Measurements from ENCODE around the gene FAM13A. TPM values are rescaled to one million over a fixed set of nuclear protein-coding genes. Genes with fewer than 3 reads are reported as not detected.

The FAM13A gene
- total and polyA plus RNA-seq, 10 of the 15 experiments (the other 5 are each of a cell fraction or from before 2014, with no cell fraction given): 0.05 to 1.8 (median 0.27) TPM; not detected in 1

DNA sequence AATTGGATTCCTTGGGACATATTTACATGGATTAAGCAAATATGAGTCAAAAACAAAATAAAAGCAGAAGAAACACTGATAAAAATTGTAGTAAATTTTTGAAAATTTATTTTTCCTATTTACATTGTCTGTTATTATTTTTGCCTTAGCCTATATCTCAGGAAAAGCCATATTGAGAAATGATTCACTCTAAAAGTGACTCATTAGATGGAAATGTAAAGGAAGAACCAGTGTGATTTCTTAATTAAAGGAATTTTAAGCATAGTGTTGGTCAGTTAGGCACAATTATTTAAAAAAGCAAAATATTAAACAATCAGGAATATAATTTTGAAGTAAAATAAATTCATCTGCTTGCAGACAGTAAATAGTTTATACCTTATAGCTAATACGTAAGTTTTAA, 191.9 kb downstream of the FAM13A start:
- H3K27me3 ChIP-seq (replicated peaks in 1 of 2; ENCODE audit: control insufficient read depth in 2 of 2, insufficient read depth in 2 of 2, low read length in 1 of 2): no peaks in the 10 kb centered on the region
- CTCF ChIA-PET: interaction anchor here (0.6 to 1.6 kb wide), 3 partner anchors 16 to 170 kb away, joined by 3 to 6 read pairs (median 4); no protein-coding TSS in a partner anchor
- WGBS (ENCODE audit: insufficient coverage, insufficient replicate concordance, low lambda C conversion rate, missing lambda C conversion rate): 96% methylated on average over 1 of the region's 1 CpG
- TF ChIP-seq SMAD5 (IDR thresholded peaks at IDR 0.05; ENCODE audit: low read depth) (no peak), STAT1 (conservative IDR thresholded peaks at IDR 0.05) (no peak), ZBED1 (IDR thresholded peaks at IDR 0.05; ENCODE audit: borderline replicate concordance) (no peak), PAX8 (IDR thresholded peaks at IDR 0.05) (no peak)
- TF ChIP-seq, protein P1, sequence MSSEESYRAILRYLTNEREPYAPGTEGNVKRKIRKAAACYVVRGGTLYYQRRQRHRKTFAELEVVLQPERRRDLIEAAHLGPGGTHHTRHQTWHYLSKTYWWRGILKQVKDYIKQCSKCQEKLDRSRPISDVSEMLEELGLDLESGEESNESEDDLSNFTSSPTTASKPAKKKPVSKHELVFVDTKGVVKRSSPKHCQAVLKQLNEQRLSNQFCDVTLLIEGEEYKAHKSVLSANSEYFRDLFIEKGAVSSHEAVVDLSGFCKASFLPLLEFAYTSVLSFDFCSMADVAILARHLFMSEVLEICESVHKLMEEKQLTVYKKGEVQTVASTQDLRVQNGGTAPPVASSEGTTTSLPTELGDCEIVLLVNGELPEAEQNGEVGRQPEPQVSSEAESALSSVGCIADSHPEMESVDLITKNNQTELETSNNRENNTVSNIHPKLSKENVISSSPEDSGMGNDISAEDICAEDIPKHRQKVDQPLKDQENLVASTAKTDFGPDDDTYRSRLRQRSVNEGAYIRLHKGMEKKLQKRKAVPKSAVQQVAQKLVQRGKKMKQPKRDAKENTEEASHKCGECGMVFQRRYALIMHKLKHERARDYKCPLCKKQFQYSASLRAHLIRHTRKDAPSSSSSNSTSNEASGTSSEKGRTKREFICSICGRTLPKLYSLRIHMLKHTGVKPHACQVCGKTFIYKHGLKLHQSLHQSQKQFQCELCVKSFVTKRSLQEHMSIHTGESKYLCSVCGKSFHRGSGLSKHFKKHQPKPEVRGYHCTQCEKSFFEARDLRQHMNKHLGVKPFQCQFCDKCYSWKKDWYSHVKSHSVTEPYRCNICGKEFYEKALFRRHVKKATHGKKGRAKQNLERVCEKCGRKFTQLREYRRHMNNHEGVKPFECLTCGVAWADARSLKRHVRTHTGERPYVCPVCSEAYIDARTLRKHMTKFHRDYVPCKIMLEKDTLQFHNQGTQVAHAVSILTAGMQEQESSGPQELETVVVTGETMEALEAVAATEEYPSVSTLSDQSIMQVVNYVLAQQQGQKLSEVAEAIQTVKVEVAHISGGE (CRISPR knock-in tag; IDR thresholded peaks at IDR 0.05): no peak
- TF ChIP-seq, protein P2, sequence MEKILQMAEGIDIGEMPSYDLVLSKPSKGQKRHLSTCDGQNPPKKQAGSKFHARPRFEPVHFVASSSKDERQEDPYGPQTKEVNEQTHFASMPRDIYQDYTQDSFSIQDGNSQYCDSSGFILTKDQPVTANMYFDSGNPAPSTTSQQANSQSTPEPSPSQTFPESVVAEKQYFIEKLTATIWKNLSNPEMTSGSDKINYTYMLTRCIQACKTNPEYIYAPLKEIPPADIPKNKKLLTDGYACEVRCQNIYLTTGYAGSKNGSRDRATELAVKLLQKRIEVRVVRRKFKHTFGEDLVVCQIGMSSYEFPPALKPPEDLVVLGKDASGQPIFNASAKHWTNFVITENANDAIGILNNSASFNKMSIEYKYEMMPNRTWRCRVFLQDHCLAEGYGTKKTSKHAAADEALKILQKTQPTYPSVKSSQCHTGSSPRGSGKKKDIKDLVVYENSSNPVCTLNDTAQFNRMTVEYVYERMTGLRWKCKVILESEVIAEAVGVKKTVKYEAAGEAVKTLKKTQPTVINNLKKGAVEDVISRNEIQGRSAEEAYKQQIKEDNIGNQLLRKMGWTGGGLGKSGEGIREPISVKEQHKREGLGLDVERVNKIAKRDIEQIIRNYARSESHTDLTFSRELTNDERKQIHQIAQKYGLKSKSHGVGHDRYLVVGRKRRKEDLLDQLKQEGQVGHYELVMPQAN (conservative IDR thresholded peaks at IDR 0.05): no peak
- TF ChIP-seq, protein P3, sequence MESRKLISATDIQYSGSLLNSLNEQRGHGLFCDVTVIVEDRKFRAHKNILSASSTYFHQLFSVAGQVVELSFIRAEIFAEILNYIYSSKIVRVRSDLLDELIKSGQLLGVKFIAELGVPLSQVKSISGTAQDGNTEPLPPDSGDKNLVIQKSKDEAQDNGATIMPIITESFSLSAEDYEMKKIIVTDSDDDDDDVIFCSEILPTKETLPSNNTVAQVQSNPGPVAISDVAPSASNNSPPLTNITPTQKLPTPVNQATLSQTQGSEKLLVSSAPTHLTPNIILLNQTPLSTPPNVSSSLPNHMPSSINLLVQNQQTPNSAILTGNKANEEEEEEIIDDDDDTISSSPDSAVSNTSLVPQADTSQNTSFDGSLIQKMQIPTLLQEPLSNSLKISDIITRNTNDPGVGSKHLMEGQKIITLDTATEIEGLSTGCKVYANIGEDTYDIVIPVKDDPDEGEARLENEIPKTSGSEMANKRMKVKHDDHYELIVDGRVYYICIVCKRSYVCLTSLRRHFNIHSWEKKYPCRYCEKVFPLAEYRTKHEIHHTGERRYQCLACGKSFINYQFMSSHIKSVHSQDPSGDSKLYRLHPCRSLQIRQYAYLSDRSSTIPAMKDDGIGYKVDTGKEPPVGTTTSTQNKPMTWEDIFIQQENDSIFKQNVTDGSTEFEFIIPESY (IDR thresholded peaks at IDR 0.05): no peak
- no peaks in the 10 kb centered on the region for H3K9me3 ChIP-seq (replicated peaks; ENCODE audit: control insufficient read depth, insufficient read depth, low read length)
- H3K36me3 ChIP-seq (ENCODE audit: control insufficient read depth in 2 of 2, insufficient read depth in 2 of 2, low read length in 1 of 2): no peaks in the 10 kb centered on the region
- H3K9ac ChIP-seq (ENCODE audit: control insufficient read depth, insufficient read depth, low read length): no peak overlapping the region
- no peak overlapping the region for H3K4me3 ChIP-seq
- DNase-seq (ENCODE audit: low read depth, low spot score): no peak
- SMC1A ChIA-PET (ENCODE audit: uncharacterized antibody, unreplicated experiment): interaction anchor here (1.1 kb wide), 1 partner anchor 17 kb away, joined by 3 read pairs; no protein-coding TSS in a partner anchor
- BruUV-seq (replicated peaks): no TSS peak
- no peaks in the 10 kb centered on the region for H4K20me1 ChIP-seq (ENCODE audit: control insufficient read depth, insufficient read depth)
- in situ Hi-C loops (cut with MboI) (no loop called here), intact Hi-C loops (cut with micrococcal nuclease; ENCODE audit: unreplicated experiment) (no loop called here)
- no peaks in the 10 kb centered on the region for H3K4me1 ChIP-seq (ENCODE audit: control insufficient read depth, insufficient read depth, low read length)
- H3K4me2 ChIP-seq (ENCODE audit: control insufficient read depth, insufficient read depth): no peak overlapping the region
- H3K79me2 ChIP-seq (ENCODE audit: control insufficient read depth, insufficient read depth, low read length): no peaks in the 10 kb centered on the region
- no peak overlapping the region for H2AFZ ChIP-seq (ENCODE audit: control insufficient read depth, low read depth, low read length)
- POLR2A ChIA-PET: interaction anchor here (0.6 kb wide), 1 partner anchor 64 kb away, joined by 4 read pairs; no protein-coding TSS in a partner anchor
- H3K27ac ChIP-seq (ENCODE audit: control insufficient read depth, insufficient read depth): no peak overlapping the region
- FAIRE-seq: no peak
- RAD21 ChIA-PET (ENCODE audit: unreplicated experiment): no interaction called here
- no peak for ATAC-seq

Measured in GM12878 (cell line).